SU-DHL-6 (cell line): Measurements from ENCODE around the gene PPP1CC.

Source experiments
- H2AFZ ChIP-seq: fragments of 200-600 bp; sonication (generic); 2 replicates; pipeline ENCODE4 v1.6.1; 2014; ENCODE audit warnings: low read depth, mild to moderate bottlenecking, moderate library complexity, mixed read lengths, antibody characterized with exemption, low read length; ENCODE audit not compliant: severe bottlenecking
- H3F3A ChIP-seq: fragments of 200-600 bp; shearing (Covaris generic); 2 replicates; pipeline ENCODE4 v1.6.0; 2016; ENCODE audit warnings: antibody characterized with exemption, mild to moderate bottlenecking; ENCODE audit not compliant: insufficient read depth
- H3K27ac ChIP-seq: fragments of 200-600 bp; sonication (generic); 2 replicates; pipeline ENCODE4 v1.5.1; 2016; ENCODE audit warnings: low read depth, mild to moderate bottlenecking, low read length, moderate library complexity, mixed read lengths
- H3K27me3 ChIP-seq: fragments of 200-600 bp; sonication (generic), shearing (Covaris generic); 2 replicates; pipeline ENCODE4 v1.6.0; 2014; ENCODE audit warnings: mild to moderate bottlenecking, low read length
- H3K36me3 ChIP-seq: fragments of 200-600 bp; sonication (generic); 2 replicates; pipeline ENCODE4 v1.6.1; 2014; ENCODE audit warnings: mild to moderate bottlenecking, low read length, mixed read lengths
- H3K4me2 ChIP-seq: fragments of 300-600, 200-600 bp; shearing (Covaris generic), sonication (generic); 2 replicates; pipeline ENCODE4 v1.6.0; 2014; ENCODE audit warnings: low read length, low read depth, mild to moderate bottlenecking; ENCODE audit not compliant: poor library complexity, severe bottlenecking
- H3K4me3 ChIP-seq: fragments of 200-600 bp; sonication (generic); 2 replicates; pipeline ENCODE4 v1.5.1; 2014; ENCODE audit warnings: antibody characterized with exemption, low read length, mild to moderate bottlenecking, mixed read lengths; ENCODE audit not compliant: insufficient read depth, poor library complexity, severe bottlenecking
- H3K79me2 ChIP-seq: fragments of 200-600 bp; sonication (generic); 2 replicates; pipeline ENCODE4 v1.6.1; 2014; ENCODE audit warnings: mild to moderate bottlenecking, low read length, moderate library complexity; ENCODE audit not compliant: insufficient read depth
- H3K9ac ChIP-seq: fragments of 200-600 bp; sonication (generic); 2 replicates; pipeline ENCODE4 v1.7.0; 2014; ENCODE audit warnings: mild to moderate bottlenecking, low read length
- H3K9me2 ChIP-seq: fragments of 200-600 bp; sonication (generic); replicated peaks from 2 replicates; pipeline ENCODE4 v1.6.1; 2014; ENCODE audit warnings: low read length; ENCODE audit not compliant: insufficient read depth
- H3K9me3 ChIP-seq: fragments of 200-600 bp; sonication (generic); 2 replicates; pipeline ENCODE4 v1.6.1; 2014; ENCODE audit warnings: low read length, mixed read lengths; ENCODE audit not compliant: insufficient read depth
- H4K20me1 ChIP-seq: fragments of 200-600 bp; sonication (generic); 2 replicates; pipeline ENCODE4 v1.6.1; 2014; ENCODE audit warnings: low read depth, mild to moderate bottlenecking, antibody characterized with exemption, low read length, moderate library complexity, mixed read lengths
- EZH2phosphoT487 ChIP-seq: fragments of 200-600 bp; sonication (generic), shearing (Covaris generic); conservative IDR thresholded peaks from 2 replicates; pipeline ENCODE4 v1.6.1; 2018; ENCODE audit warnings: mild to moderate bottlenecking, antibody characterized with exemption, low read length, moderate library complexity, mixed read lengths
- TF ChIP-seq, protein P1 (sequence below): fragments of 200-600 bp; sonication (generic); IDR thresholded peaks from one replicate; pipeline ENCODE4 v1.5.1; 2017; ENCODE audit warnings: antibody characterized with exemption, mild to moderate bottlenecking, low read length, moderate library complexity; ENCODE audit not compliant: insufficient read depth, poor library complexity, severe bottlenecking

Gene PPP1CC

DNA sequence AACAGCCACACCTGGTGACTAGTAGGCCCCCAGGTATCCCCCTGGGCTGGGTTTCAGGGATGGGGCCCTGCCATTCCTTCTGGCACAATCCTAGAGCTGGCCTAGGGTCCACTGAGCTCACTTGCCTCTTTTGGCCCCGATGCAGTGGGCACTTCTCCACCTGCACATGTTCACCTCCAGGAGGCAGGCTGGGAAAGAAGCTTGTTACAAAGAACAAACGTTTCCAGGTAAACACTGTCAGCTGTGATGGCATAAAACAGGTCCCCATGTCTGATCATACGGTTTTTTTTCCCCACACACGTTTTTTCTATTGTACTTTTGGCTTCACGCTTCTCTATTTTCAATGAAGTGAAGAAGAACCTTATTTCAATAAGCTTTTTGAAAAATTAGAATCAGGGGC lies 37.9 kb downstream of the PPP1CC start:
- no peak overlapping the region for H3K4me2 ChIP-seq

GRCh38 chr12:110704231-110704630 lies 38.5 kb downstream of the PPP1CC start:
- H3K4me2 ChIP-seq: no peak overlapping the region
- no peaks in the 10 kb centered on the region for H3K9me2 ChIP-seq
- H4K20me1 ChIP-seq: no peaks in the 10 kb centered on the region
- H3K9ac ChIP-seq: no peak overlapping the region
- H2AFZ ChIP-seq: no peak overlapping the region
- no peaks in the 10 kb centered on the region for H3F3A ChIP-seq
- no peaks in the 10 kb centered on the region for H3K27me3 ChIP-seq
- H3K27ac ChIP-seq: no peak overlapping the region
- no peaks in the 10 kb centered on the region; the same call in 1 of the 2 replicates for H3K36me3 ChIP-seq
- TF ChIP-seq, protein P1, sequence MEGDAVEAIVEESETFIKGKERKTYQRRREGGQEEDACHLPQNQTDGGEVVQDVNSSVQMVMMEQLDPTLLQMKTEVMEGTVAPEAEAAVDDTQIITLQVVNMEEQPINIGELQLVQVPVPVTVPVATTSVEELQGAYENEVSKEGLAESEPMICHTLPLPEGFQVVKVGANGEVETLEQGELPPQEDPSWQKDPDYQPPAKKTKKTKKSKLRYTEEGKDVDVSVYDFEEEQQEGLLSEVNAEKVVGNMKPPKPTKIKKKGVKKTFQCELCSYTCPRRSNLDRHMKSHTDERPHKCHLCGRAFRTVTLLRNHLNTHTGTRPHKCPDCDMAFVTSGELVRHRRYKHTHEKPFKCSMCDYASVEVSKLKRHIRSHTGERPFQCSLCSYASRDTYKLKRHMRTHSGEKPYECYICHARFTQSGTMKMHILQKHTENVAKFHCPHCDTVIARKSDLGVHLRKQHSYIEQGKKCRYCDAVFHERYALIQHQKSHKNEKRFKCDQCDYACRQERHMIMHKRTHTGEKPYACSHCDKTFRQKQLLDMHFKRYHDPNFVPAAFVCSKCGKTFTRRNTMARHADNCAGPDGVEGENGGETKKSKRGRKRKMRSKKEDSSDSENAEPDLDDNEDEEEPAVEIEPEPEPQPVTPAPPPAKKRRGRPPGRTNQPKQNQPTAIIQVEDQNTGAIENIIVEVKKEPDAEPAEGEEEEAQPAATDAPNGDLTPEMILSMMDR: no peak
- no peak for TF ChIP-seq EZH2phosphoT487
- H3K9me3 ChIP-seq: no peaks in the 10 kb centered on the region
- no peaks in the 10 kb centered on the region for H3K79me2 ChIP-seq
- no peak overlapping the region for H3K4me3 ChIP-seq

More for the DNA sequence above, 37.9 kb downstream of the PPP1CC start:
- H3K4me3 ChIP-seq: no peak overlapping the region
- no peaks in the 10 kb centered on the region for H3K9me3 ChIP-seq
- H2AFZ ChIP-seq: no peak overlapping the region
- H3K9me2 ChIP-seq: no peaks in the 10 kb centered on the region
- H3F3A ChIP-seq: no peaks in the 10 kb centered on the region
- no peaks in the 10 kb centered on the region for H3K79me2 ChIP-seq
- no peak overlapping the region for H3K27ac ChIP-seq
- H3K9ac ChIP-seq: no peak overlapping the region
- no peaks in the 10 kb centered on the region; the same call in 1 of the 2 replicates for H3K36me3 ChIP-seq
- H3K27me3 ChIP-seq: no peaks in the 10 kb centered on the region
- no peaks in the 10 kb centered on the region for H4K20me1 ChIP-seq
- no peak for TF ChIP-seq EZH2phosphoT487
- TF ChIP-seq, protein P1: no peak

DNA sequence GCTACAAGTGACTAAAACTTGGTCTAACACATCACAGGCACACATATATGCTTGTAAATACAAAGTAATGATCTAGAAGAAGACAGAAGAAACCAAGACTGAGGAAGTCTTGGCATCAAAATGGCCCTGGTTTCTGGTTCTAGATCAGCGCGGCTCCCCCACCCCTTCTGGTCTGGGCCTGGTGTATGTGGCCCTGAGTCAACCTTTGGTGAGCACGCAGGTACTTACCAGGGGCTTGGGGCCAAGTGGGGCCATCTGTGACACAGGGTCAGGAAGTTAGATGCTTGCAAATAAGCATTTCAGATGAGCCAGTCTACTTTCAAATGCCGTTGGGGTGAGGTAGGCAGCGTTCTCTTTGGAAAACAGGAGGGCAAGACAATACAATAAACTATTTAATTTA lies 40.6 kb downstream of the PPP1CC start:
- Histone ChIP-seq H3K27me3 (no peaks in the 10 kb centered on the region), H3K79me2 (no peaks in the 10 kb centered on the region), H4K20me1 (no peaks in the 10 kb centered on the region), H3K27ac (no peak overlapping the region), H3K36me3 (no peaks in the 10 kb centered on the region), H3K4me2 (no peak overlapping the region), H3K9ac (no peak overlapping the region), H3K9me2 (no peaks in the 10 kb centered on the region), H3K9me3 (no peaks in the 10 kb centered on the region), H2AFZ (no peak overlapping the region), H3F3A (no peaks in the 10 kb centered on the region), H3K4me3 (no peak overlapping the region)
- TF ChIP-seq EZH2phosphoT487: no peak
- TF ChIP-seq, protein P1: no peak
